Kasumi-1 (cell line): ENCODE data around the gene IL10RA.
"Not testable (repeated sequence)": the region's sequence is repeated elsewhere in the genome, so short reads cannot be mapped to it uniquely, and the experiment has no call there.

Experiments
- DNase-seq, 2 experiments: peaks; one replicate each; lab custom pipeline; 2025; lab: John Stamatoyannopoulos, UW

Gene IL10RA

GRCh38 chr11:118007563-118008270, 21.5 kb downstream of the IL10RA start:
- not testable (repeated sequence) for DNase-seq

DNA sequence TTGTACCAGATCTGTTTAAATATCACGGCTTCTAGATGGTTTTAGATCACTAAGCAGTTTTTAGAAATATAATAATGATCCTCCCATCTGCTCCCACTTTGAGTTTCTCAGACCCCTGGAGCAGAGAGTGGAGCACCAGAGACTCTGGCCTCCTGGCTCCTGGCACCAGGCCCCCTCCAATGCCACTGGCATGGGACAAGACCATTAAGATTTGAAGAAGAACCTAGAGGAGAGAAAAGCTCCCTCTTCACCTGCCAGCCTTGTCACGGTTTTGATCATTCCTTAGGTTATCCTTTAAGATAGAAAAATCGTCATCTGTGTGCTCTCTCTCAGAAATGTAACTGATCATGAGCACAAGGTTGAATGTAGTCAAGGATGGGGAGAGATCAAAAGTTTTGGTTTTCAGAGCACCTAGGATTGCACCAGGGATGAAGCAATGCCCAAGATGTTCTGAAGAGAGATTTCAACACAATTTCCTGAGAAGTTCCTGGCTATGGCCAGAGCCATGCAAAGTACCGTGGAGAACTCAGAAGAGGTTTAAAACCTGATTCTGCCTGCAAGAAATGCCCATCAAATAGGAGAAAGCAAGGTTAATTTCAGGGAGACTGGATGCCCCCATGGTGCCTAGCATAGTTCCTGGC, 22.2 kb downstream of the IL10RA start:
- no peak for DNase-seq

DNA sequence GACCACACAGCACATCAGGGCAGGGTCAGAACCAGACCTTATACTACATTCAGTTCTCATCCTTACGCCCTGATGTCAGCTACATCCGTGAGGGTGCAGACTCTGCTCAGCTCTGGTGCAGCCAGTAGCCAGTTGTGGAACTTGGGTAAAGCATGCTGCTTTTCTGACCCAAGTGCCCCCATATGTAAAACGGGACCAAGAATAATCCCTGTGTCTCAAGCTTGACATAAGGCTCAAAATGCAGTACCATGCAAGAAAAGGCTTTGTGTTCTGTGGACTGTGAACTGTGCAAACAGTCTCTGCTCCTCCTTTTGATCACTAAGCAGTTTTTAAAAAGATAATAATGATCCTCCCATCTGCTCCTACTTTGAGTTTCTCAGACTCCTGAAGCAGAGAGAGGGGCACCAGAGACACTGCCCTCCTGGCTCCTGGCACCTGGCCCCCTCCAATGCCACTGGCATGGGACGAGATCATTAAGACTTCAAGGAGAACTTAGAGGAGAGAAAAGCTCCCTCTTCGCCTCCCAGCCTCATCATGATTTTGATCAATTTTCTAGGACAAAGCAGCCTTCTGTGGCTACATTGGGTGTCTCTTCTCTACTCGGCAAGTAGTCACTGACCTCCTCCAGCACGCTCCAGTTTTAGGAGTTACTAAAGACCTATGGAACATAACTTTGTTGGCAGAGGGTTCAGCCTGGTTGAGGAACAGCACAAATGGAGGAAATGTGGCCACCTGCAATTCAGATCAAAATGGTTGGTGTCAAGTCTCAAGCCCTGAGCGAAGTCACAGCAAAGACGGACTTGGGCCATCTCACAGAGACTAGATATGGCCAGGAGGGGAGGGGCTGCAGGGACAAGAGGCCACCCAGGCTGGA, 23.9 kb downstream of the IL10RA start:
- DNase-seq, result no peak

DNA sequence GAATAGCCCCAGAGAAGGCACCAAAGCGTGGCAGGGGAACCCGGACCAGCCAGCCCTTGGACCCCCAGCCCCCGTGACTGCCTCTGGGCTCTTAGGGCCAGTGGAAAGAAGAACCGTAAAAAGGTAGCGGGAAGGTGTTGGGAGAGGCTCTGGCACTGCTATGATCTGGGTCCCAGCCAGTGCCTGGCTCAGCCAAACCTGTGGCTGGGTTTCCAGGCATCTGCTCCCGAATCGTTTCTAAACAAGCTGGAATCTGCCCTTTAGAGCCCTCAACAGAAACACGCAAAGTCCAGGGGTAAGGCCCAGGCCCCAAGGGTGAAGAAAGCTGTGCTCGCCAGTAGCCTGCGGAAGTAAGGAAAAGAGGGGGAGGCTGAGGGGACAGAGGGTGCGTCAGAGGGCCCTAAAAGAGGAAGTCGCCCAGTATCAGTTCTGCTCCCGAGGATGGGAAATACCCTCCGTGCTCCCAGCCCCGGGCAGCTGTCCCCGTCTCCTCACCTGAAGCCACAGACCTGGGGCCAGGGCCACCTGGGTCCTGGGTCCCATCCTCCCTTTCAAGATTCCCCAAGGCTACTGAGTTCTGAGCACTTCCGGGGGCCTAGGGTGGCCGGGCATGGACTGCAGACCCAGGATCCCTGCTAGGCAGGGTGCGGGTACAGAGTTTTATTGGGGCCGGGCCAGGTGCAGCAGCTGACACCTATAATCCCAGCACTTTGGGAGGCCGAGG, 24.7 kb downstream of the IL10RA start:
- DNase-seq, result peak; percentile 84 to 92

GRCh38 chr11:118012083-118012669, 26.0 kb downstream of the IL10RA start:
- peak; percentile 84 to 85 for DNase-seq

- DNase-seq, result no peak
Observed at GRCh38 chr11:118014022-118014421, 27.8 kb downstream of the IL10RA start.

- DNase-seq, result no peak
Observed at GRCh38 chr11:118015385-118015841, 29.2 kb downstream of the IL10RA start.

DNA sequence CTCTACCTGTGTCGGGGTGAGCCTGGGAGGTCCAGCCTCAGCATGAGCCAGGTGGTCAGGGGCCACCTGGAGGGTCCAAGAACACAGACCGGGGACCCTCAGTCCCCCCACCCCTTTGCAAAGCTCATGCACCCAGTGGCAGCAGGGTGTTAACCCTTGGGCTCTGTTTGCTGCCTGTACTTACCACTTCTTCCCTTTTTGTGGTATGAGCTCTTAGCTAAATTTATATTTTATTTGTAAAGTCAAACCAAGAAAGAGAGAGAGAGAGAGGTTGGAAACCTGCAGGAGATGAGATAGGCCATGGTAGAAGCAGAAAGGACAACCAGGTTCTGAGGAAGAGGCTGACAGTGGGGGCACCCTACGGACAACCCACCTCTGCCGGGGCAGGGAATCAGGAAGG, 29.9 kb downstream of the IL10RA start:
- peak; percentile 23 to 30 for DNase-seq

GRCh38 chr11:118017111-118017510, 30.9 kb downstream of the IL10RA start:
- DNase-seq, result no peak

DNA sequence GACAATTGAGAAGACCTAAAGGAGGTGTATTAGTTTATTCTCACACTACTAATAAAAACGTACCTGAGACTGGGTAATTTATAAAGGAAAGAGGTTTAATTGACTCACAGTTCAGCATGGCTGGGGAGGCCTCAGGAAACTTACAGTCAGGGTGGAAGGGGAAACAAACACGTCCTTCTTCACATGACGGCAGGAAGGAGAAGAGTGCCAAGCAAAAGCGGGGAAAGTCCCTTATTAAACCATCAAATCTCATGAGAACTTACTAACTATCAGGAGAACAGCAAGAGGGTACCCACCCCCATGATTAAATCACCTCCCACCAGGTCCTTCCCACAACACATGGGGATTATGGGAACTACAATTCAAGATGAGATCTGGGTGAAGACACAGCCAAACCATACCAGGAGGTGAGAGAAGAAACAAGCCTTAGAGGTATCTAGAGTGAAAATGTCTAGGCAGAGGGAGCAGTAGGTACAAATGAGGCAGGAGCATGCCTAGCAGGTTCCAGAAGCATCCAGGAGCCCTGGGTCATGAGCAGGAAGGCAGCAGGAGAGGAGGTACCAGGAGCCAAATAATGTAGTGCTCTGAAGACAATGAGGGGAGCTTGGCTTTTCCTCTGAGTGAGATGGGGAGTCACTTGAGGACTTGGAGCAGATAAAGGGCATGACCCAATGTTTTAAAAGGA, 31.6 kb downstream of the IL10RA start:
- DNase-seq, result no peak

DNA sequence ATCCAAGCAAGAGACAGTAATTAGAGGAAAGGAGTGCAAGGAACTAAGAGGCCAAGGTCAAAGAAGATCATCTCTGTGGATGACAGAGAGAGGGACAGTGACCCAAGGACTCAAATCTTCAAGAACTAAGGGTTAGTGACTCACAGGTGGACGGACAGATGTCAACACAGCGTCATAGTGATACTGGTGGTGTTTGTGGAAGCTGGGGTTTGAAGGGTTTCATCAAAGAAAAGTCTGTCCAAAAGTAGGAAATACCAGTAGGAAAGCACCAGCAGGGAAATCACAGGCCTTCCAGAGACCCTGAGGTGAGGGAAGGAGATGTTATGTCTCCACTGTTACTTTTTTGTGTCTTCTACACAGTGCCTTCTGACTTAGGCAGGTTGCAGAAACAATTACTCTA, 32.2 kb downstream of the IL10RA start:
- no peak for DNase-seq

- DNase-seq, result no peak
Observed at GRCh38 chr11:118021146-118021545, 35.0 kb downstream of the IL10RA start.

- DNase-seq, result no peak
Observed at GRCh38 chr11:118027694-118028093, 41.5 kb downstream of the IL10RA start.

GRCh38 chr11:118028626-118029025, 42.4 kb downstream of the IL10RA start:
- no peak for DNase-seq

DNA sequence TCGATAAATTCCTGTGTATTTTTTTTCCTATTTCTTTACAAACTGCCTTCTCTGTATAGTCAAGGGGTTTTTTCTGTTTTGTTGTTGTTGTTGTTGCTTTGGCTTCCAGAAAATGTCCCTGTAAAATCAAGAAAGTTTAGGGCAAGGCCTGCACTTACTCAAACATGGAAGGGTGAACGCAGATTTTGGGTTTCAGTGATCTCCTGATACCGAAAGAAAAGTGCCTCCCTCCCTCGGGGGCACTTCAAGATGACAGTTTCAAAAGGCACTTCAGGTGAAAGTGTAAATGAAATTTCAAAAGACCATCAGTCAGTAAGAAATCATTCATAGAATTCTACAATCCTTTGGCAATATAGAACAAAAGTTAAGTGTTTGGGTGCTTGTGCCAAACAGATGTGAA, 47.2 kb downstream of the IL10RA start:
- no peak for DNase-seq

GRCh38 chr11:118042141-118042540, 55.9 kb downstream of the IL10RA start:
- no peak for DNase-seq

- no peak for DNase-seq
Observed at GRCh38 chr11:118042796-118043195, 56.6 kb downstream of the IL10RA start.

DNA sequence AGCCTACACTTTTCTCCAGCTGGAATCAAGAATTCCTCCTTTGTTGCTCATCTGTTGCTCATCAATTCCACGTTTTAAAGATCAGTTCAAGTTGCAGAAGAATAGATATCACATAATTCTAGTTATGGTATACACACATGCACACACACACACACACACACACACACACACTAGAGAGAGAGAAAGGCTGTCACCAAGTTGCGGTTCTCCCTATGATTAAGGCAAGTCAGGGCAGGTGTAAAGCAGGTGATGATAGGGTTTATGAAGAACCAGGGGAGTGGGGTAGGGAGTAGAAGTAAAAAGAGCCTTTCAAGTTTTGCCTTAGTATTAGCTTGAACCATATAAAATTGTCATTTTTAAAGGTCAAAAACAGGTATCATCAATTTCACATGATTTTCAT, 59.0 kb downstream of the IL10RA start:
- DNase-seq, result no peak

GRCh38 chr11:118046051-118046963, 60.1 kb downstream of the IL10RA start:
- no peak for DNase-seq
